Astrocyte of the cerebellum (primary cell): Measurements from ENCODE around the gene MAS1L.

Experiments
- DNase-seq: peaks from one replicate; pipeline ENCODE4 v3.0.0-alpha.2; 2011; ENCODE audit warnings: low read depth
- H3K4me3 ChIP-seq: 2 replicates; pipeline ENCODE4 v1.5.1; 2011; ENCODE audit warnings: mild to moderate bottlenecking, low read depth, low read length, moderate library complexity
- CTCF ChIP-seq: IDR thresholded peaks from 2 replicates; pipeline ENCODE4 v1.5.1; 2012; ENCODE audit warnings: low read length, low read depth, moderate library complexity, mild to moderate bottlenecking; ENCODE audit errors: missing control alignments
- in situ Hi-C: cut with HindIII; loops from 2 replicates; pipeline ENCODE4 v1.10.0; 2017; ENCODE audit warnings: low sequenced_read_pairs

MAS1L gene

GRCh38 chr6:29528300-29528931, 40.7 kb upstream of the MAS1L start:
- in situ Hi-C loops, result no loop called here
- TF ChIP-seq CTCF, result no peak
- no peak for DNase-seq
- no peak overlapping the region for H3K4me3 ChIP-seq

GRCh38 chr6:29527564-29527963, 39.8 kb upstream of the MAS1L start:
- no peak for DNase-seq
- in situ Hi-C loops, result no loop called here
- no peak for TF ChIP-seq CTCF
- no peak overlapping the region for H3K4me3 ChIP-seq

DNA sequence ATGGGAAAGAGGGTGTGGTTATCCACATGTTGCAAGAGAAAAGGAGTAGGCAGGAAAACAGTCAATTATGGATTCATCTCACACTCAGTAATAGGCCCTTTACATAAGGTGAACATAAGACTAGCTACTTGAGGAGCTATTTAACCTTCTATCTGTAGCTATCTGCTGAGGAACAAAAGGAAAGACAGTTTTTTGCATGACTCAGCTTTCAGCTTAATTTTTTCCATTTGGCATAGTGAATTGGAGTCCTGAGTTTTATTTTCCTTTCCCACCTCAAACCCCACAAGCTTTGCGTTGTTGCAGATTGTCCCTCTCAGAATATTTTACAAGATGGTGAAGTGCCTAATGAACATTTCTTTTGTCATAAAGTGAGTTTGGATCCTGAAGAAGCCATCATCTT, 39.4 kb upstream of the MAS1L start:
- no peak for TF ChIP-seq CTCF
- DNase-seq, result no peak
- no peak overlapping the region for H3K4me3 ChIP-seq
- in situ Hi-C loops, result no loop called here

- no peak overlapping the region for H3K4me3 ChIP-seq
- no peak for DNase-seq
- in situ Hi-C loops, result no loop called here
- no peak for TF ChIP-seq CTCF
Measured at GRCh38 chr6:29525311-29525639, 37.5 kb upstream of the MAS1L start.

- in situ Hi-C loops, result no loop called here
- no peak overlapping the region for H3K4me3 ChIP-seq
- DNase-seq, result no peak
- no peak for TF ChIP-seq CTCF
Measured at GRCh38 chr6:29524444-29525310, 36.9 kb upstream of the MAS1L start.

GRCh38 chr6:29524044-29524443, 36.3 kb upstream of the MAS1L start:
- no peak for TF ChIP-seq CTCF
- H3K4me3 ChIP-seq, result no peak overlapping the region
- in situ Hi-C loops, result no loop called here
- DNase-seq, result no peak
